Activated naive CD4-positive, alpha-beta T cell treated with anti-CD3 and anti-CD28 coated beads, Interleukin-2, amount 50 U/mL, for 72 hours (primary cell): ENCODE measurements around the gene GON7. TPM values are rescaled to one million over a fixed set of nuclear protein-coding genes. Genes with fewer than 3 reads are reported as not detected.
A peak's percentile ranks its signal among the peaks of the same experiment; 100 is the strongest.
"Not testable (repeated sequence)": the region's sequence is repeated elsewhere in the genome, so short reads cannot be mapped to it uniquely, and the experiment has no call there.

Experiments used
- ATAC-seq, 2 donors: fragments of 150-1000 bp; cut with Tn5 transposase; 2 replicates each; pipeline ENCODE4 v1.10.0; 2021; ENCODE audit warnings: mild to moderate bottlenecking in 2 of 2, moderate library complexity in 2 of 2
- DNase-seq, 2 donors: peaks; one replicate each; pipeline ENCODE4 v3.0.0; 2021 to 2022; ENCODE audit warnings: low spot score in 2 of 2
- H3K27ac Mint-ChIP-seq, 2 donors: one replicate each; pipeline ENCODE4 v1.8.0; 2022; ENCODE audit warnings: mild to moderate bottlenecking in 2 of 2, mixed read lengths in 2 of 2
- H3K36me3 Mint-ChIP-seq, 2 donors: one replicate each; pipeline ENCODE4 v1.8.0; 2022; ENCODE audit warnings: mixed read lengths in 2 of 2
- H3K9me3 Mint-ChIP-seq, 2 donors: one replicate each; pipeline ENCODE4 v1.8.0; 2022; ENCODE audit warnings: mixed read lengths in 2 of 2
- total RNA-seq, 2 donors: library from RNA; stranded (reverse); gene quantifications; one replicate each; pipeline ENCODE4 v1.2.3, GENCODE V29; 2022

GON7 gene
- total RNA-seq, 2 donors from 2014 or later = 4.1 to 13.8 TPM

DNA sequence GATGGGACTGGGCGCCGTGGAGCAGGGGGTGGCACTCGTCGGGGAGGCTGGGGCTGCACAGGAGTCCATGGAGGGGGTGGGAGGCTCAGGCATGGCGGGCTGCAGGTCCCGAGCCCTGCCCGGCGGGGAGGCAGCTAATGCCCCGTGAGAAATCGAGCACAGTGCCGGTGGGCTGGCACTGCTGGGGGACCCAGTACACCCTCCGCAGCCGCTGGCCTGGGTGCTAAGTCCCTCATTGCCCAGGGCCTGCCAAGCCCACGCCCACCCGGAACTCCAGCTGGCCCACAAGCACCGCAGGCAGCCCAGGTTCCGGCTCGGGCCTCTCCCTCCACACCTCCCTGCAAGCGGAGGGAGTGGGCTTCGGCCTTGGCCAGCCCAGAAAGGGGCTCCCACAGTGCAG, 36.7 kb downstream of the GON7 start:
- ATAC-seq, DNase-seq, H3K9me3 Mint-ChIP-seq, H3K36me3 Mint-ChIP-seq, H3K27ac Mint-ChIP-seq: not testable (repeated sequence)

DNA sequence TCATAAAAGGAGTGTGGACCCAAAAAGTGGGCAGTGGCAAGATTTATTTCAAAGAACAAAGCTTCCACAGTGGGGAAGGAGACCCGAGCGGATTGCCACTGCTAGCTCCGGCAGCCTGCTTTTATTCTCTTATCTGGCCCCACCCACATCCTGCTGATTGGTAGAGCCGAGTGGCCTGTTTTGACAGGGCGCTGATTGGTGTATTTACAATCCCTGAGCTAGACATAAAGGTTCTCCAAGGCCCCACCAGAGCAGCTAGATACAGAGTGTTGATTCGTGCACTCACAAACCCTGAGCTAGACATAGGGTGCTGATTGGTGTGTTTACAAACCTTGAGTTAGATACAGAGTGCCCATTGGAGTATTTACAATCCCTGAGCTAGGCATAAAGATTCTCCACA, 37.2 kb downstream of the GON7 start:
- not testable (repeated sequence) for H3K36me3 Mint-ChIP-seq, H3K27ac Mint-ChIP-seq, DNase-seq, H3K9me3 Mint-ChIP-seq, ATAC-seq

DNA sequence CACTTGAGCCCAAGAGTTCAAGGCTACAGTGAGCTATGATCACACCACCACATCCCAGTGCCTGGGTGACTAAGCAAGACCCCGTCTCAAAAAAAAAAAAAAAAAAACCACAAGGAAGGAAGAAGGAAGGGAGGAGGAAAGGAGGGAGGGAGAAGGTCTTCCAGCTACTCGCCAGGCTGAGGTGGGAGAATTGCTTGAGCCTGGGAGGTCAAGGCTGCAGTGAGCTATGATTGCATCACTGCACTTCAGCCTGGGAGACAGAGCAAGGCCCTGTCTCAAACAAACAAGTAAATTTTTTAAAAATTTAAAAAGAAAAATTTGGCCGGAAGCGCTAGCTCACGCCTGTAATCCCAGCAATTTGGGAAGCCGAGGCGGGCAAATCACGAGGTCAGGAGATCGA, 38.3 kb downstream of the GON7 start:
- not testable (repeated sequence) for DNase-seq, H3K36me3 Mint-ChIP-seq, H3K9me3 Mint-ChIP-seq, H3K27ac Mint-ChIP-seq, ATAC-seq

DNA sequence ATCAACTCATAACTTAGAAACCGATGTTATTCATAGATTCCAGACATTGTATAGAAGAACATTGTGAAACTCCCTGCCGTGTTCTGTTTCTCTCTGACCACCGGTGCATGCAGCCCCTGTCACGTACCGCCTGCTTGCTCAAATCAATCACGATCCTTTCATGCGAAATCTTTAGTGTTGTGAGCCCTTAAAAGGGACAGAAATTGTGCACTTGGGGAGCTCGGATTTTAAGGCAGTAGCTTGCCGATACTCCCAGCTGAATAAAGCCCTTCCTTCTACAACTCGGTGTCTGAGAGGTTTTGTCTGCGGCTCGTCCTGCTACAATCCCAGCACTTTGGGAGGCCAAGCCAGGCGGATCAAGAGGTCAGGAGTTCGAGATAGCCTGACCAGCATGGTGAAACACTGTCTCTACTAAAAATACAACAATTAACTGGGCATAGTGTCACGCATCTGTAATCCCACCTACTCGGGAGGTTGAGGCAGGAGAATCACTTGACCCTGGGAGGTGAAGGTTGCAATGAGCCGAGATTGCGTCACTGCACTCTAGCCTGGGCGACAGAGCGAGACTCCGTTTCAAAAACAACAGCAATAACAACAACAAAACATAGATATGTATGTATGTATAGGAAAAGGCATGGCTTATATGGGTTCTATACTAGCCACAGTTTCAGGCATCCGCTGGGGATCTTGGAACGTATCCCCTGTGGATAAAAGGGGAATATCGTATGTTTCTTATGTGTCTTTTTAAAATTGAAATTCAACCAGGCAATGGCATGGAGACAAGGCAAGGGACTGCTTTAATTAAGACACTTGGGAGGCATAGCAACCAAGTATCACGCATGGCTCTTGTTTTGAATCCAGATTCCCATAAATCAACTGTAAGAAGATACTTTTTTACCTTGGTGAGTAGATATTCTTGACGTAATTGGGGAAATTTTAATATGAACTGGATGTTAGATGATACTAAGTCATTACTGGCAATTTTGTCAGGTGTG, 41.3 kb downstream of the GON7 start:
- H3K9me3 Mint-ChIP-seq, DNase-seq, H3K27ac Mint-ChIP-seq, H3K36me3 Mint-ChIP-seq, ATAC-seq: not testable (repeated sequence)

DNA sequence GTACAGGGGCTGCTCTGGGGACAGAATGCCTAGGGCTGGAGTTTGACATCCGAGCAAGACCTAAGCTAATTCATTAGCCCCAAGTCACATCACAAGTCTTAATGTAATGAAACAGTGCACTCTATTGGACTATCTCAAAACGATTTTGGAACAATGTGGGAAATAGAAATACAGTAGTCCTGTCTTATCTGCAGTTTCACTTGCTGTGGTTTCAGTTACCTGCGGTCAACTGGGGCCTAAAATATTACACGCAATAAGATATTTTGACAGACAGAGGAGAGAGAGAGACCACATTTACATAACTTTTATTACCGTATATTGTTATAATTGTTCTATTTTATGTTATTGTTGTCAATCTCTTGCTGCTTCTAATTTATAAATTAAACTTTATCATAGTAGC, 43.3 kb downstream of the GON7 start:
- Mint-ChIP-seq H3K9me3 (no peaks in the 10 kb centered on the region), H3K36me3 (no peaks in the 10 kb centered on the region), H3K27ac (no peak overlapping the region)
- DNase-seq = no peak
- ATAC-seq = no peak

DNA sequence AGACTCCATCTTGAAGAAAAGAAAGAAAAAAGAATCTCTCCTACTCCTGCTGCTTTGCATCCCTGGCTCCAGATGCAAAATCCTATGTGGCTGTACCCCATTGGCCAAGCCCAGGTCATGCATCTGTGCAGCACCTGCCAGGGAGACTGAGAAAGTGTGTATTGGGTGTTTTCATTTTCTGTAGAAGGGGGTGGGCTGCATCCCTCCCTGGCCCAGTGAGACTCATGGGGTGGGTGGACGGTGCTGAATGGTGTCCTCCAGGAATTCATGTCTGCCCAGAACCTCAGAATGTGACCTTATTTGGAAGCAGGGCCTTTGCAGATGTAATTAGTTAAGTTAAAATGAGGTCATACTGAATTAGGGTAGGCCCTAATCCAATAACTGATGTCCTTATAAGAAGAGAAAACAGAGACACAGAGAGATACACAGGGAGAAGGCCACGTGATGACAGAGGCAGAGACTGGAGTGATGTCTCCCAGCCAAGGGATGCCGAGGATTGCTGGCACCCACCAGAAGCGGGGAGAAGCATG, 45.4 kb downstream of the GON7 start:
- ATAC-seq (no peak), DNase-seq (no peak)
- no peaks in the 10 kb centered on the region for H3K9me3 Mint-ChIP-seq
- H3K36me3 Mint-ChIP-seq = no peaks in the 10 kb centered on the region
- no peak overlapping the region for H3K27ac Mint-ChIP-seq

DNA sequence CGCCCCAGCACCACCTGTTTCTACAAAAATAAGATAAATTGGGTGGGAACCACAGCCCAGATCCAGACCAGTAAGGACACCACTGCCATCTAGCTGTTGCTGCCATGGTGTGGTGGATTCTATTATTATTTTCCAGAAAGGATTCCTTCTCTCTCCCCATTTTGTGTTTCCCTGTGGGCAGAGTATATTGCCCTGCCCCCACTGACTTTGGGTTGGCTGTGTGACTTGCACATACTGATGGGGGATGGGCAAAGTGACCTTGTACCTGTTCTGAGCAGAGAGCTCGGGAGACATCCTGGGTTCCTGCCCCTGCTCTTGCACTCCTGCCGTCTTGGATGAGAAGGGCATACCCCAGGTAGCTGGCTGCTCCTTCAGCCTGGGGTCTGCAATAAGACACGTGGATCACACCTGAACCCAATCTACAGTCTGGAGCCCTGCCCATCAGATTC, 46.5 kb downstream of the GON7 start:
- DNase-seq (no peak), ATAC-seq (peak; percentile 68 to 69)
- no peaks in the 10 kb centered on the region for H3K9me3 Mint-ChIP-seq
- no peak overlapping the region for H3K27ac Mint-ChIP-seq
- no peaks in the 10 kb centered on the region for H3K36me3 Mint-ChIP-seq

DNA sequence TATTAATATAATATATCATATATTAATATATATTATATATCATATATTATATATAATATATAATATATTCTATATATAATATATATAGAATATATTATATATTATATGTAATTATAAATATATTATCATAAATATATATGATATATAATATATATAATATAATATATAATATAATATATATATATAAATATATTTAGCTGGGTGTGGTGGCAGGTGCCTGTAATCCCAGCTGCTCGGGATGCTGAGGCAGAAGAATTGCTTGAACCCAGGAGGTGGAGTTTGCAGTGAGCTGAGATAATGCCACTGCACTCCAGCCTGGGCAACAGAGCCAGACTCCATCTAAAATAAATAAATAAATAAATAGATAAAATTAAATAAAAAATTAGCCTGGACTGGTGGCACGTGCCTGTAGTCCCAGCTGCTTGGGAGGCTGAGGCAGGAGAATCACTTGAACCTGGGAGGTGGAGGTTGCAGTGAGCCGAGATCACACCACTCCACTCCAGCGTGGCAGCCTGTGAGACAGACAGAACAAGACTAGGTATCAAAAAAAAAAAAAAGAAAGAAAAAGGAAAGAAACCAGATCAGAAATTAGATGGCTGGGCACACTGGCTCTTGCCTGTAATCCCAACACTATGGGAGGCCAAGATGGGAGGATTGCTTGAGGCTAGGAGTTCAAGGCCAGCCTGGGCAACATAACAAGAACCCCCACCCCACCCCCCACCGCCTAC, 47.1 kb downstream of the GON7 start:
- DNase-seq, H3K36me3 Mint-ChIP-seq, H3K27ac Mint-ChIP-seq, H3K9me3 Mint-ChIP-seq: not testable (repeated sequence)
- ATAC-seq = peak; percentile 65 to 67

DNA sequence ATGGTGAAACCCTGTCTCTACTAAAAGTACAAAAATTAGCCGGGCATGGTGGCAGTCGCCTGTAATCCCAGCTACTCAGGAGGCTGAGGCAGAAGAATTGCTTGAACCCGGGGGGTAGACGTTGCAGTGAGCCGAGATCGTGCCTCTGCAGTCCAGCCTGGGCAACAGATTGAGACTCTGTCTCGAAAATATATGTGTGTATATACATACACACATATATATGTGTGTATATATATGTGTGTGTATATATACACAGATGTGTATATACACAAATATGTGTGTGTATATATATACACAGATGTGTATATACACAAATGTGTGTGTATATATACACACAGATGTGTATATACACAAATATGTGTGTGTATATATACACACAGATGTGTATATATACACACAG, 48.5 kb downstream of the GON7 start:
- not testable (repeated sequence) for DNase-seq, H3K27ac Mint-ChIP-seq, H3K36me3 Mint-ChIP-seq, H3K9me3 Mint-ChIP-seq
- peak; percentile 35 to 42 for ATAC-seq

DNA sequence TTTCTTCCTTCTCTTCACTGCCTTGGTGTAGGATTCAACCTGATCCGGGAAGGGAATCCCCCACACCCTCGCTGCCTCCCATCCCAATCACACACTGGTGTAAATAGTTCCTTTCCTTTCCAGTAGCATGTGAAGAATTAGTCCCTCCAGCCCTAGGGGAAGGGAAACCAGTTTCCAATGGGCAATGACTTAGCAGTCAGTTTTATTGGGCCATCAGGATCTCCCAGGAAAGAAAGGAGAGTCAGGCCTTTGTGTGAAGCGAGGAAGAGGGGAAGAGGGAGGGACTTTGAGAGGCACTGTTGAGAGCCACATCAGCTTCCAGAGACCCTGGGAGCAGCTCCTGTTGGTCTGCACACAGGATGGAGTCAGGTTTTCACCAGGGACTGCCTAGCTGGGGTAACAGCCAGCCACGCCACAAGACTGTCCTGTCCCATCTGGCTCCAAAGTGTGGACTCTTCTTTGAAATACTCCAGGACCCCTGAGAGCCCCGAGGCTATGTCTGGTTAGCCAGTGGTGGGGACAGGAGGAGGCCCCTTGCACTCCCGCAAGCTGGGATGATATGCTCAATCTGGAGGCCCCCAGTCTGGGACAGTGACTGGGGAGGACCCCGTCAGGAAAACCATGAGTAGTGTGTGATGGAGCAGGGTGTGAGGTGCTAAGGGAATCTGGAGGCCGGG, 50.0 kb downstream of the GON7 start:
- Mint-ChIP-seq H3K36me3 (no peaks in the 10 kb centered on the region), H3K9me3 (no peaks in the 10 kb centered on the region), H3K27ac (peak overlapping the region in 1 of 2 donors; percentile 72)
- ATAC-seq = no peak
- no peak for DNase-seq

DNA sequence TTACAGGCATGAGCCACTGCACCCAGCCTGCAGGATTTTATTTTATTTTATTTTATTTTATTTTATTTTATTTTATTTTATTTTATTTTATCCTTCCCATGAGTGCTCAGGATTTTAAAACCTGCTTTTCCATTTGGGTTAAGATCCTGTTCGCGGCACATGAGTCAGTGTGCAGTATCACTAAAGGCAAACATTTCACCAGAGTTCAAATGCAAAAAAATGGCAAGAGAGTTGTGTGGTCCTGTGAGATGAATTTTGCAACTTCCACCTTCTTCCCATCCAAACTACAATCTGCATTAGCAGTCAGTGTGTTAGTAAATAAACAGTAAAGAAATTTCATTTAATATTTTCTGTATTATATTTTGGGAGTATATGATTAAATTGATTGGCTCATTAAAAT, 51.2 kb downstream of the GON7 start:
- Mint-ChIP-seq H3K9me3 (no peaks in the 10 kb centered on the region), H3K27ac (no peak overlapping the region)
- no peak for ATAC-seq

DNA sequence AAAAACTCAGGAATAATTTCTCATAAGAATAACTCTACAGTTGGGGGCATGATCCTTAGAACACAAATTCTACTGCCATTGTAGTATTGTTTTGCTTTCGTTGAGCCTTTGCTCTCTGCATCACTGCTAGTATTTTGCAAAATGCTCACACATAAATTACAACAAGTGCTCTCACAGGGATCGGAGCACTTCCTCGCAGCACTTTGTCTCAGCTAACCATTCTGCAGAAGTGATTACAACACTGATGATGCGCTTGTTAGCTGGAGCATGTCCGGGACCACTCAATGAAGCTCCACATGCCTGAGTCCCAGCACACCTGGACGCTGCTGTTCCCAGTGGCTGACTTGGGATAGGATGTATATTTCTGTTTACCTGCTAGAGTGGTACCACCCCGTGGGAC, 53.7 kb downstream of the GON7 start:
- DNase-seq (no peak), ATAC-seq (no peak)
- Mint-ChIP-seq H3K9me3 (no peaks in the 10 kb centered on the region), H3K36me3 (no peaks in the 10 kb centered on the region), H3K27ac (no peak overlapping the region)

More for the DNA sequence above, 51.2 kb downstream of the GON7 start:
- no peak for DNase-seq
- H3K36me3 Mint-ChIP-seq = no peaks in the 10 kb centered on the region

Other genes with a start within 250 kb of the GON7 start
- 10 to 100 TPM; 15.2 to 33.2 TPM for gene ITPK1, start 91.1 kb downstream of the GON7 start, total RNA-seq
- gene MOAP1, start 22.2 kb downstream of the GON7 start, total RNA-seq = 10 to 100 TPM; 14.9 to 19.8 TPM
- gene LYSET, start 21.7 kb downstream of the GON7 start, total RNA-seq = 10 to 100 TPM; 10.1 to 10.5 TPM
- 10 to 100 TPM; 35.4 to 75.8 TPM for gene UBR7, start 191 bp upstream of the GON7 start, total RNA-seq
- 10 to 100 TPM in 1 of 2 donors, 1 to 10 TPM in 1; 9.7 to 16.5 TPM for gene BTBD7, start 126.0 kb upstream of the GON7 start, total RNA-seq
- gene COX8C, start 140.1 kb upstream of the GON7 start, total RNA-seq = not detected
- gene UNC79, start 223.9 kb upstream of the GON7 start, total RNA-seq = under 1 TPM in 1 of 2 donors, not detected in 1; 0.02 TPM